Measurements from ENCODE around the gene MTNR1B. TPM values are rescaled to one million over a fixed set of nuclear protein-coding genes. Genes with fewer than 3 reads are reported as not detected.
A peak's percentile ranks its signal among the peaks of the same experiment; 100 is the strongest.

The MTNR1B gene
- not detected for total RNA-seq
- not detected for polyA plus RNA-seq

- no peaks in the 10 kb centered on the region for H3K27me3 ChIP-seq (ENCODE audit: control insufficient read depth, insufficient read depth, low read length)
- Mint-ChIP-seq H3K27ac (no peak within 1 kb of the TSS), H3K9me3 (peaks cover 0 to 4% (median 0%) of the 10 kb centered on the region in 7 donors), H3K36me3 (no peaks in the 10 kb centered on the region), H3K4me1 (no peaks in the 10 kb centered on the region), H3K27me3 (no peaks in the 10 kb centered on the region), H3K4me3 (no peak within 1 kb of the TSS)
- H3K4me1 ChIP-seq (ENCODE audit: control insufficient read depth, insufficient read depth, low read length, poor library complexity, severe bottlenecking) = no peaks in the 10 kb centered on the region
- no peaks in the 10 kb centered on the region for H3K36me3 ChIP-seq (ENCODE audit: control insufficient read depth, insufficient read depth, low read length)
- DNase-seq (no peak), ATAC-seq (ENCODE audit: low read depth in 2 of 2) (no peak)
- no peak within 1 kb of the TSS for H3K4me3 ChIP-seq (ENCODE audit: low read depth, low read length)
- H3K9me3 ChIP-seq (ENCODE audit: control insufficient read depth in 2 of 2, low read length in 2 of 2) = no peaks in the 10 kb centered on the region
- no peak within 1 kb of the TSS for H3K27ac ChIP-seq (ENCODE audit: insufficient read depth, low read length, poor library complexity, severe bottlenecking)
These were observed at the start of gene MTNR1B for GRCh38 chr11:92969634-92970347. MTNR1B (plus strand) TSS chr11:92969651; CDS start chr11:92969726, 75 bp downstream.

DNA sequence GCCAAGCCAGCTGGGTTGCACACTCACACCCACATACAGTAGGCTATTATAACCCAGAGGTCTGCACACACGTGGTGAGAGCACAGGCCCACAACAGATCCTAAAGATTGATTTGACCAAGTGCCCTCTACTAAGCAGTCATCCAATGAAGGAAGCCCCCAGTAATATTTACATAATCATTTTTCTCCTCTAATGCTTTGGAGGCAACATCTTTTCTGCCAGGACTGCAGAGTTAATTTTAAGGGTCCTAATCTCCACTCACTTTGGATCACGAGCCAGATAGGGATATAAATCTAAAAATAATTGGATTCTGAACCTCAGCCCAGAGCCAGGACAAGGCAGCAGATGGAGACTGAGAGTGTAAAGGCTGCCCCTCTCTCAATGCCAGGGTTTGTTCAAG lies 49.1 kb upstream of the MTNR1B start:
- H3K27me3 Mint-ChIP-seq = no peaks in the 10 kb centered on the region
- no peaks in the 10 kb centered on the region for H3K36me3 ChIP-seq (ENCODE audit: control insufficient read depth, insufficient read depth, low read length)
- no peaks in the 10 kb centered on the region for H3K27me3 ChIP-seq (ENCODE audit: control insufficient read depth, insufficient read depth, low read length)
- no peak overlapping the region for H3K4me3 ChIP-seq (ENCODE audit: low read depth, low read length)
- H3K27ac ChIP-seq (ENCODE audit: insufficient read depth, low read length, poor library complexity, severe bottlenecking) = no peak overlapping the region
- H3K4me3 Mint-ChIP-seq = no peak overlapping the region
- peaks cover 0 to 13% (median 0%) of the 10 kb centered on the region in 7 donors for H3K9me3 Mint-ChIP-seq
- no peaks in the 10 kb centered on the region for H3K4me1 Mint-ChIP-seq
- H3K36me3 Mint-ChIP-seq = no peaks in the 10 kb centered on the region
- DNase-seq (no peak), ATAC-seq (ENCODE audit: low read depth in 2 of 2) (no peak)
- no peaks in the 10 kb centered on the region for H3K4me1 ChIP-seq (ENCODE audit: control insufficient read depth, insufficient read depth, low read length, poor library complexity, severe bottlenecking)
- peaks cover 5 to 7% of the 10 kb centered on the region in 2 experiments for H3K9me3 ChIP-seq (ENCODE audit: control insufficient read depth in 2 of 2, low read length in 2 of 2)
- H3K27ac Mint-ChIP-seq = no peak overlapping the region

DNA sequence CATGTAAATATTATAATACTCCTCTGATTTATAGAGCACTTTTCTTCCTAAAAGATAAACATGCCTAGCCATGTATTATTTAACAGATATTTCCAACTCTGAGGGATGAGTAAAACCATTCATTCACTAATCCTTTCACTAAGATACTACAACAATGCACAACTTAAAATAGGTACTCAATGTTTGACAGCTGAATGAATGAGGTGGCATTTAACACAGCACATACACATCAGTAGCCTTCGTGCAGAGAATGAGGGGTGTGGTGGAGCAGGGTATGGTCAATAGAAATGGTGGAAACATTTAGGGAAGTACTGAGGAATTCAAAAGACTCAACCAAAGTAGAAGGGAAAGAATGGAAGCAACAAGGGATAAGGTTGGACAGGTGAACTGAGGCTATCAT lies 46.7 kb upstream of the MTNR1B start:
- Mint-ChIP-seq H3K9me3 (peaks cover 0 to 18% (median 2%) of the 10 kb centered on the region in 7 donors), H3K27me3 (no peaks in the 10 kb centered on the region), H3K4me3 (no peak overlapping the region), H3K4me1 (no peaks in the 10 kb centered on the region), H3K36me3 (no peaks in the 10 kb centered on the region), H3K27ac (no peak overlapping the region)
- Histone ChIP-seq H3K27me3 (ENCODE audit: control insufficient read depth, insufficient read depth, low read length) (no peaks in the 10 kb centered on the region), H3K27ac (ENCODE audit: insufficient read depth, low read length, poor library complexity, severe bottlenecking) (no peak overlapping the region), H3K9me3 (ENCODE audit: control insufficient read depth in 2 of 2, low read length in 2 of 2) (peaks cover 5 to 9% of the 10 kb centered on the region in 2 experiments), H3K36me3 (ENCODE audit: control insufficient read depth, insufficient read depth, low read length) (no peaks in the 10 kb centered on the region), H3K4me3 (ENCODE audit: low read depth, low read length) (no peak overlapping the region), H3K4me1 (ENCODE audit: control insufficient read depth, insufficient read depth, low read length, poor library complexity, severe bottlenecking) (no peaks in the 10 kb centered on the region)
- DNase-seq (no peak), ATAC-seq (ENCODE audit: low read depth in 2 of 2) (no peak)

DNA sequence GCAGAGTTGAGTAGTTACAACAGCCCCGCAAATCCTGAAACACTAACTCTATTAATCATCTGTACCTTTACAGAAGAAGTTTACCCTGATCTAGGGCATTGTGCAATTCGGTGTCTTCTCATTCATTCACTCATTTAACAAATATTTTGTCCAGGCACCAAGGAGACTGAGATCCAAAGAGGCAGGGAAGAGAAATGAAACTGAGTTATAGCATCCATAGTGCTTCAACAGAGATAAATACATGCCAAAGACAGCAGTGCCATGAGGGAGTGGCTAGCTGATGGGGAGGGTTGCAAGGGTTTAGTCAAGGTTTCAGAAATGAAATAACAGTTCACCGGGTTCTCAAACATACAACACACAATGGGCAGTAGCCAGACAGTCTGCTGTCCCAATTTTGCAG lies 40.2 kb upstream of the MTNR1B start:
- Histone ChIP-seq H3K27ac (ENCODE audit: insufficient read depth, low read length, poor library complexity, severe bottlenecking) (no peak overlapping the region), H3K4me1 (ENCODE audit: control insufficient read depth, insufficient read depth, low read length, poor library complexity, severe bottlenecking) (no peaks in the 10 kb centered on the region), H3K27me3 (ENCODE audit: control insufficient read depth, insufficient read depth, low read length) (no peaks in the 10 kb centered on the region), H3K9me3 (ENCODE audit: control insufficient read depth in 2 of 2, low read length in 2 of 2) (peaks cover 5 to 9% of the 10 kb centered on the region in 2 experiments), H3K4me3 (ENCODE audit: low read depth, low read length) (no peak overlapping the region), H3K36me3 (ENCODE audit: control insufficient read depth, insufficient read depth, low read length) (no peaks in the 10 kb centered on the region)
- H3K9me3 Mint-ChIP-seq = peaks cover 0 to 12% (median 5%) of the 10 kb centered on the region in 7 donors
- ATAC-seq (ENCODE audit: low read depth in 2 of 2) = no peak
- no peaks in the 10 kb centered on the region for H3K36me3 Mint-ChIP-seq
- H3K27me3 Mint-ChIP-seq = no peaks in the 10 kb centered on the region
- H3K27ac Mint-ChIP-seq = no peak overlapping the region
- H3K4me1 Mint-ChIP-seq = peaks cover 0 to 5% (median 0%) of the 10 kb centered on the region in 4 donors
- H3K4me3 Mint-ChIP-seq = no peak overlapping the region
- DNase-seq = no peak

DNA sequence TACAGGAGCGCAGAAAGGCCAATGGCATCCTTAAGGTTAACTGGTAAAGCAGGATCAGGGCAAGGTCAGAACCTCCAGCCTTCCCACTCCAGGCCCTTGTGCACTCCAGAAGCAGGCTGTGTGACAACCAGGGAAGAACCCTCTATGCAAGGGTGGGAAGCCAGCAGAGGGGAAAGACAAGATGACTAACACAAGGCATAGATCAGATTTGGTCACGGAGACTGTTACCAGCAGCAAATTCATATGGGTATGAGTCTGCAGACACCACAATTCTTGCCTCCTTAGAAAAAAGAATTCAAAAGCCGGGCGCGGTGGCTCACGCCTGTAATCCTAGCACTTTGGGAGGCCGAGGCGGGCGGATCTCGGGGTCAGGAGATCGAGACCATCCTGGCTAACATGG lies 39.8 kb upstream of the MTNR1B start:
- Mint-ChIP-seq H3K4me3 (no peak overlapping the region), H3K27me3 (no peaks in the 10 kb centered on the region), H3K27ac (no peak overlapping the region), H3K4me1 (peaks cover 0 to 5% (median 0%) of the 10 kb centered on the region in 4 donors), H3K9me3 (peaks cover 0 to 8% (median 5%) of the 10 kb centered on the region in 7 donors), H3K36me3 (no peaks in the 10 kb centered on the region)
- H3K4me1 ChIP-seq (ENCODE audit: control insufficient read depth, insufficient read depth, low read length, poor library complexity, severe bottlenecking) = no peaks in the 10 kb centered on the region
- no peaks in the 10 kb centered on the region for H3K36me3 ChIP-seq (ENCODE audit: control insufficient read depth, insufficient read depth, low read length)
- ATAC-seq (ENCODE audit: low read depth in 2 of 2) = no peak
- no peak for DNase-seq
- H3K9me3 ChIP-seq (ENCODE audit: control insufficient read depth in 2 of 2, low read length in 2 of 2) = peaks cover 5 to 9% of the 10 kb centered on the region in 2 experiments
- H3K27ac ChIP-seq (ENCODE audit: insufficient read depth, low read length, poor library complexity, severe bottlenecking) = no peak overlapping the region
- H3K27me3 ChIP-seq (ENCODE audit: control insufficient read depth, insufficient read depth, low read length) = no peaks in the 10 kb centered on the region
- no peak overlapping the region for H3K4me3 ChIP-seq (ENCODE audit: low read depth, low read length)

DNA sequence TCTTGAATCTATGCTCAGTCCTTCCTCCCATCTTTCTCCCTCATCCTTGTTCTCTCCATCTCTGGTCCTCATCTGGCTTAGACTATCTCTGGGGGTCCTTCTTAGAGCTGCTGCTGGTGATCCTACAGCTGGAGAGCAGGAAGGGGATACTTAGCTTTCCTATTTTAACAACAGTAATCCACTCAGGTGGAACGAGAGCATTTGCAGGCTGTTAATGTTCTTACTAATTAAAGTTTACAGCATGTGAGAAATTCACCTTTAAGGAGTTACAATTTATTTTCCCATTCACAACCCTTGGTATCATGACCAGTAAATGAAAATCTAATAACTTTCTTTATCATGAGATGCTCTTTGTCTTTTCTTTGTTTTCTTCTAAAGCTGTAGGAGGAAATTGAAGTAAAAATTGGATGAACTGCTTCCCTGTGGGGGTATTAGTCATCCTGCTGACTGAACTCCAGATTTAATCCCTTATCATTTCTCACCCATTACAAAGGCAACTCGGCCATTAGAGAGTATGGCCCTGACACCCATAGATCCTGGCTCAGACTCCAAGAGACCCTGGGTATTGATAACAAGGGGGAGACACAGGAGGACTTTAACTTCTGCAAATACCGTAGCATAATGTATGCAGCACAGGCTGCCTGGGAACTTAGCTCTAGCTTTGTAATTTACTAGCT lies 37.6 kb upstream of the MTNR1B start:
- H3K4me3 Mint-ChIP-seq = peak overlapping the region in 1 of 4 donors; percentile 51
- DNase-seq (no peak), ATAC-seq (ENCODE audit: low read depth in 2 of 2) (no peak)
- H3K27me3 Mint-ChIP-seq = no peaks in the 10 kb centered on the region
- Histone ChIP-seq H3K4me1 (ENCODE audit: control insufficient read depth, insufficient read depth, low read length, poor library complexity, severe bottlenecking) (no peaks in the 10 kb centered on the region), H3K36me3 (ENCODE audit: control insufficient read depth, insufficient read depth, low read length) (no peaks in the 10 kb centered on the region), H3K27ac (ENCODE audit: insufficient read depth, low read length, poor library complexity, severe bottlenecking) (no peak overlapping the region), H3K27me3 (ENCODE audit: control insufficient read depth, insufficient read depth, low read length) (no peaks in the 10 kb centered on the region), H3K4me3 (ENCODE audit: low read depth, low read length) (no peak overlapping the region), H3K9me3 (ENCODE audit: control insufficient read depth in 2 of 2, low read length in 2 of 2) (no peaks in the 10 kb centered on the region)
- H3K9me3 Mint-ChIP-seq = peaks cover 0 to 4% (median 0%) of the 10 kb centered on the region in 7 donors
- H3K36me3 Mint-ChIP-seq = no peaks in the 10 kb centered on the region
- H3K27ac Mint-ChIP-seq = no peak overlapping the region
- peaks cover 0 to 5% (median 0%) of the 10 kb centered on the region in 4 donors for H3K4me1 Mint-ChIP-seq

- DNase-seq = no peak
- no peaks in the 10 kb centered on the region for H3K36me3 Mint-ChIP-seq
- no peaks in the 10 kb centered on the region for H3K27me3 Mint-ChIP-seq
- no peak overlapping the region for H3K27ac ChIP-seq (ENCODE audit: insufficient read depth, low read length, poor library complexity, severe bottlenecking)
- H3K9me3 Mint-ChIP-seq = peaks cover 0 to 7% (median 0%) of the 10 kb centered on the region in 7 donors
- no peak overlapping the region for H3K4me3 ChIP-seq (ENCODE audit: low read depth, low read length)
- no peaks in the 10 kb centered on the region for H3K4me1 Mint-ChIP-seq
- H3K4me1 ChIP-seq (ENCODE audit: control insufficient read depth, insufficient read depth, low read length, poor library complexity, severe bottlenecking) = no peaks in the 10 kb centered on the region
- ATAC-seq (ENCODE audit: low read depth in 2 of 2) = no peak
- H3K27ac Mint-ChIP-seq = no peak overlapping the region
- H3K27me3 ChIP-seq (ENCODE audit: control insufficient read depth, insufficient read depth, low read length) = no peaks in the 10 kb centered on the region
- H3K4me3 Mint-ChIP-seq = no peak overlapping the region
- H3K9me3 ChIP-seq (ENCODE audit: control insufficient read depth in 2 of 2, low read length in 2 of 2) = no peaks in the 10 kb centered on the region
- no peaks in the 10 kb centered on the region for H3K36me3 ChIP-seq (ENCODE audit: control insufficient read depth, insufficient read depth, low read length)
These were observed 30.1 kb upstream of the MTNR1B start for GRCh38 chr11:92939305-92939704.

All from CD4-positive, CD25-positive, alpha-beta regulatory T cell (primary cell).